KMS-11 (cell line): ENCODE data around the gene TBXAS1.

Source experiments
- H2AFZ ChIP-seq: fragments of 200-600 bp; sonication (generic); 2 replicates; pipeline ENCODE4 v1.6.1; 2016; ENCODE audit warnings: antibody characterized with exemption, mixed run types, low read depth
- H3K27ac ChIP-seq: fragments of 200-600 bp; sonication (generic); 2 replicates; pipeline ENCODE4 v1.6.1; 2016; ENCODE audit warnings: mild to moderate bottlenecking, mixed run types
- H3K27me3 ChIP-seq: fragments of 200-600 bp; sonication (generic); 2 replicates; pipeline ENCODE4 v1.6.1; 2017; ENCODE audit warnings: mild to moderate bottlenecking, low read depth, mixed run types, moderate library complexity; ENCODE audit not compliant: insufficient read depth
- H3K36me3 ChIP-seq: fragments of 200-600 bp; sonication (generic); 2 replicates; pipeline ENCODE4 v1.6.1; 2017; ENCODE audit warnings: mild to moderate bottlenecking, mixed run types; ENCODE audit not compliant: insufficient read depth
- H3K4me1 ChIP-seq: fragments of 200-600 bp; sonication (generic); 2 replicates; pipeline ENCODE4 v1.6.1; 2016; ENCODE audit warnings: mild to moderate bottlenecking, low read depth, mixed run types; ENCODE audit not compliant: poor library complexity, severe bottlenecking
- H3K4me2 ChIP-seq: fragments of 200-600 bp; sonication (generic); 2 replicates; pipeline ENCODE4 v1.7.0; 2016; ENCODE audit warnings: mild to moderate bottlenecking, mixed run types
- H3K4me3 ChIP-seq: fragments of 200-600 bp; sonication (generic); IDR thresholded peaks from 2 replicates; pipeline ENCODE4 v1.6.1; 2017; ENCODE audit warnings: low read depth, low read length, mixed read lengths; ENCODE audit not compliant: insufficient read depth
- H3K79me2 ChIP-seq: fragments of 200-600 bp; sonication (generic); 2 replicates; pipeline ENCODE4 v1.6.1; 2016; ENCODE audit warnings: low read depth, mixed run types; ENCODE audit not compliant: insufficient read depth
- H3K9ac ChIP-seq: fragments of 200-600 bp; sonication (generic); 2 replicates; pipeline ENCODE4 v1.6.1; 2016; ENCODE audit warnings: mild to moderate bottlenecking, mixed run types
- H4K20me1 ChIP-seq: fragments of 200-600 bp; sonication (generic); 2 replicates; pipeline ENCODE4 v1.6.1; 2016; ENCODE audit warnings: mild to moderate bottlenecking, mixed run types; ENCODE audit not compliant: insufficient read depth
- CTCF ChIP-seq: fragments of 200-600 bp; sonication (generic); conservative IDR thresholded peaks from 2 replicates; pipeline ENCODE4 v1.6.1; 2017; ENCODE audit warnings: low read depth, mild to moderate bottlenecking, antibody characterized with exemption, low read length, moderate library complexity, mixed read lengths

The TBXAS1 gene

GRCh38 chr7:140010194-140010895, 181.3 kb downstream of the TBXAS1 start:
- no peak overlapping the region for H3K27ac ChIP-seq
- no peaks in the 10 kb centered on the region for H3K79me2 ChIP-seq
- H3K4me1 ChIP-seq, result no peaks in the 10 kb centered on the region
- H3K27me3 ChIP-seq, result no peaks in the 10 kb centered on the region
- H3K4me3 ChIP-seq, result no peak overlapping the region
- no peak overlapping the region for H2AFZ ChIP-seq
- H3K4me2 ChIP-seq, result no peak overlapping the region
- no peaks in the 10 kb centered on the region for H4K20me1 ChIP-seq
- no peak overlapping the region for H3K9ac ChIP-seq
- H3K36me3 ChIP-seq, result no peaks in the 10 kb centered on the region
- no peak for TF ChIP-seq CTCF

- Histone ChIP-seq H3K36me3 (no peaks in the 10 kb centered on the region), H3K4me3 (no peak overlapping the region), H3K27ac (no peak overlapping the region)
These were observed 184.6 kb downstream of the TBXAS1 start for GRCh38 chr7:140013676-140014075.

GRCh38 chr7:140014123-140014522, 185.1 kb downstream of the TBXAS1 start:
- H3K79me2 ChIP-seq, result no peaks in the 10 kb centered on the region

More at GRCh38 chr7:140013676-140014075, 184.6 kb downstream of the TBXAS1 start:
- TF ChIP-seq CTCF, result no peak
- Histone ChIP-seq H3K9ac (no peak overlapping the region), H3K79me2 (no peaks in the 10 kb centered on the region), H3K4me1 (no peaks in the 10 kb centered on the region), H2AFZ (no peak overlapping the region), H3K4me2 (no peak overlapping the region), H3K27me3 (no peaks in the 10 kb centered on the region), H4K20me1 (no peaks in the 10 kb centered on the region)

GRCh38 chr7:140015471-140015970, 186.5 kb downstream of the TBXAS1 start:
- Histone ChIP-seq H3K4me3 (no peak overlapping the region), H3K4me1 (no peaks in the 10 kb centered on the region), H3K36me3 (no peaks in the 10 kb centered on the region), H3K9ac (no peak overlapping the region), H3K27ac (no peak overlapping the region), H4K20me1 (no peaks in the 10 kb centered on the region), H3K79me2 (no peaks in the 10 kb centered on the region), H2AFZ (no peak overlapping the region), H3K27me3 (no peaks in the 10 kb centered on the region), H3K4me2 (no peak overlapping the region)
- TF ChIP-seq CTCF, result no peak

More at GRCh38 chr7:140014123-140014522, 185.1 kb downstream of the TBXAS1 start:
- TF ChIP-seq CTCF, result no peak
- Histone ChIP-seq H3K4me1 (no peaks in the 10 kb centered on the region), H3K36me3 (no peaks in the 10 kb centered on the region), H3K27ac (no peak overlapping the region), H3K4me3 (no peak overlapping the region), H3K9ac (no peak overlapping the region), H2AFZ (no peak overlapping the region), H3K4me2 (no peak overlapping the region), H4K20me1 (no peaks in the 10 kb centered on the region), H3K27me3 (no peaks in the 10 kb centered on the region)
